Esophagus muscularis mucosa (tissue), 3 donors: ENCODE data around the gene SGF29.

ENCODE experiments used
- CTCF ChIP-seq, 3 experiments: fragments of 200-600 bp in 2 of 3; fragments of 450-650 bp in 1 of 3; sonication (generic) in 2 of 3; IDR thresholded peaks; one replicate each; pipeline ENCODE4 v1.5.1; 2017 to 2019; ENCODE audit warnings: antibody characterized with exemption in 3 of 3, mild to moderate bottlenecking in 2 of 3, moderate library complexity in 1 of 3
- POLR2AphosphoS5 ChIP-seq, 2 donors: sonication (generic); formaldehyde crosslinking; IDR thresholded peaks; one replicate each; pipeline ENCODE4 v1.6.1; 2017; ENCODE audit warnings: antibody characterized with exemption in 2 of 2

GRCh38 chr16:28592511-28592910 is 38.8 kb downstream of the SGF29 start:
- TF ChIP-seq POLR2AphosphoS5 (IDR thresholded peaks at IDR 0.05) = no peak
- TF ChIP-seq CTCF (IDR thresholded peaks at IDR 0.05) = no peak
